Activated T-cell treated with anti-CD3 and anti-CD28 coated beads, Interleukin-2, amount 50 U/mL, for 72 hours (primary cell): ENCODE results near the gene KRT40. TPM values are rescaled to one million over a fixed set of nuclear protein-coding genes. Genes with fewer than 3 reads are reported as not detected.

Experiments used
- ATAC-seq, 2 donors: fragments of 150-1000 bp; cut with Tn5 transposase; replicated peaks in 1 of 2; 2 replicates each; pipeline ENCODE4 v1.10.0; 2021; ENCODE audit warnings: moderate library complexity in 2 of 2, mild to moderate bottlenecking in 1 of 2
- DNase-seq, 2 donors: peaks; one replicate each; pipeline ENCODE4 v3.0.0; 2021 to 2022; ENCODE audit warnings: mixed read lengths in 1 of 2
- H3K27ac Mint-ChIP-seq: one replicate; pipeline ENCODE4 v1.8.0; 2022; ENCODE audit warnings: mild to moderate bottlenecking, moderate library complexity, mixed read lengths
- H3K27me3 Mint-ChIP-seq: one replicate; pipeline ENCODE4 v1.8.0; 2022; ENCODE audit warnings: low read depth, mixed read lengths
- H3K36me3 Mint-ChIP-seq, 2 donors: one replicate each; pipeline ENCODE4 v1.8.0; 2022; ENCODE audit warnings: mixed read lengths in 2 of 2, mild to moderate bottlenecking in 1 of 2; ENCODE audit not compliant: insufficient read depth in 2 of 2
- H3K4me1 Mint-ChIP-seq: one replicate; pipeline ENCODE4 v1.8.0; 2022; ENCODE audit warnings: low read depth, mixed read lengths
- H3K4me3 Mint-ChIP-seq, 2 donors: one replicate each; pipeline ENCODE4 v1.8.0; 2022; ENCODE audit warnings: mild to moderate bottlenecking in 2 of 2, mixed read lengths in 2 of 2, moderate library complexity in 2 of 2
- H3K9me3 Mint-ChIP-seq, 2 donors: one replicate each; pipeline ENCODE4 v1.8.0; 2022; ENCODE audit warnings: mixed read lengths in 2 of 2
- total RNA-seq, 2 donors: library from RNA; stranded (reverse); gene quantifications; one replicate each; pipeline ENCODE4 v1.2.3, GENCODE V29; 2022

Gene KRT40
- total RNA-seq, 2 donors from 2014 or later = not detected

GRCh38 chr17:40986920-40987319, 2.8 kb upstream of the KRT40 start:
- H3K27me3 Mint-ChIP-seq = peaks cover 21% of the 10 kb centered on the region
- no peak overlapping the region for H3K4me3 Mint-ChIP-seq
- no peak for ATAC-seq
- H3K4me1 Mint-ChIP-seq = no peaks in the 10 kb centered on the region
- H3K9me3 Mint-ChIP-seq = no peaks in the 10 kb centered on the region
- no peak overlapping the region for H3K27ac Mint-ChIP-seq
- no peaks in the 10 kb centered on the region for H3K36me3 Mint-ChIP-seq
- no peak for DNase-seq

DNA sequence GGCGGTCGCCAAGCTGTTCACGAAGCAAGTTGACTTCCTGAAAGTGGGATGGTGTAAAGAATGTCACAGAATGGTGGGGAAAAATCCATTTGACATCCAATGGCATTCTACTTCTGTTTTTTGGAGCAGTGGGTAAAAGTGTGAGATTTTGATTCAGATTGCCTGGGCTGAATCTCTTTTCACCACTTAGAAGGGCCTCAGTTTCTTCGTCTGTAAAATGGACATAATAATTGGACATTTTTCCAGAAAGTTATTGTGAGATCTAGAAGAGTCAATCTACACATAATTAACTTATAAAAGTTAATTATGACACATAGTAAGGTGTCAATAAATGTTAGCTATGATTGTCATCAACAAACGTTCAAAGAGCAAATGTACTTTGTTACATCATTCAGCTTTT, 3.0 kb downstream of the KRT40 start:
- ATAC-seq (no peak), DNase-seq (no peak)
- H3K9me3 Mint-ChIP-seq = no peaks in the 10 kb centered on the region
- H3K27ac Mint-ChIP-seq = no peak overlapping the region
- no peaks in the 10 kb centered on the region for H3K4me1 Mint-ChIP-seq
- H3K36me3 Mint-ChIP-seq = no peaks in the 10 kb centered on the region
- H3K4me3 Mint-ChIP-seq = no peak overlapping the region
- H3K27me3 Mint-ChIP-seq = peaks cover 12% of the 10 kb centered on the region

DNA sequence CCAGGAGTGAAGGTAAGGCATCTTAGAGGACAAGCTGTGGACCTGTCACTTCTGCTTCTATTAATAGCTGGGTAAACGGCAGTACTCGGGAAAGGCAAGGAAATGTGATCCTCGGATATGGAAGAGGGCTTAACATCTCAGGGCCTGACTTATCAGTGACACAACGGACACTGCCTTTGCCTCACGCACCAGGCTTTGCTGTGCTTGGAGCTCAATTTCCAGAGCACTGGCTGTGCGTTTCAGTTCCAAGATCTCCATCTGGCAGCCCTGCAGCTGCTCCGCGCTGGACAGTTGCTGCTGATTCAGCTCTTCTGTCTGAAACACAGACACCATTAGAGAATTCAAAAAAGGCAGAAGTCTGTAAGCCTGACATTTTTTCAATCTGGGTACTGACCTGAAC, 3.5 kb downstream of the KRT40 start:
- no peak for DNase-seq
- Mint-ChIP-seq H3K4me3 (no peak overlapping the region), H3K9me3 (no peaks in the 10 kb centered on the region), H3K4me1 (no peaks in the 10 kb centered on the region), H3K27ac (no peak overlapping the region), H3K27me3 (peaks cover 7% of the 10 kb centered on the region), H3K36me3 (no peaks in the 10 kb centered on the region)
- ATAC-seq = no peak

DNA sequence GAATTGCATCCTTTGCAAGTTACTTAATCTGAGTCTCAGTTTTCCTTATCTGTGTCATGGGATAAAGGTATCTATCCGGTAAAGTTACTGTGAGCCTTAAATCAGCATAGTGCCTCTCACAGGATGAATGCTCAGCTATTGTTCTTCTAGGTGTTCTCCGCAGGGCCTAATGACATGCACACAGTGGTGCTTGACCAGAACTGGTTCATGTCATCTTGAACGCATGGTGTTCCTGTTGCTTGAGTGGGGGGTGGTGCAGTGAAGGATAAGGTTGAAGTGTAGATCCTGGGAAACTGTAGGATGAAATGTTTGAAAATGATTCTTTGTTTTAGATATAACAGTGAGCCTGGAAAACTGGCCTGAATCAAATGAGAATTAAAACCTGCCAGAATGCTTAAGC, 4.0 kb downstream of the KRT40 start:
- peaks cover 10% of the 10 kb centered on the region for H3K27me3 Mint-ChIP-seq
- no peaks in the 10 kb centered on the region for H3K36me3 Mint-ChIP-seq
- no peak for DNase-seq
- H3K4me3 Mint-ChIP-seq = no peak overlapping the region
- ATAC-seq = no peak
- H3K9me3 Mint-ChIP-seq = no peaks in the 10 kb centered on the region
- H3K27ac Mint-ChIP-seq = no peak overlapping the region
- H3K4me1 Mint-ChIP-seq = no peaks in the 10 kb centered on the region

DNA sequence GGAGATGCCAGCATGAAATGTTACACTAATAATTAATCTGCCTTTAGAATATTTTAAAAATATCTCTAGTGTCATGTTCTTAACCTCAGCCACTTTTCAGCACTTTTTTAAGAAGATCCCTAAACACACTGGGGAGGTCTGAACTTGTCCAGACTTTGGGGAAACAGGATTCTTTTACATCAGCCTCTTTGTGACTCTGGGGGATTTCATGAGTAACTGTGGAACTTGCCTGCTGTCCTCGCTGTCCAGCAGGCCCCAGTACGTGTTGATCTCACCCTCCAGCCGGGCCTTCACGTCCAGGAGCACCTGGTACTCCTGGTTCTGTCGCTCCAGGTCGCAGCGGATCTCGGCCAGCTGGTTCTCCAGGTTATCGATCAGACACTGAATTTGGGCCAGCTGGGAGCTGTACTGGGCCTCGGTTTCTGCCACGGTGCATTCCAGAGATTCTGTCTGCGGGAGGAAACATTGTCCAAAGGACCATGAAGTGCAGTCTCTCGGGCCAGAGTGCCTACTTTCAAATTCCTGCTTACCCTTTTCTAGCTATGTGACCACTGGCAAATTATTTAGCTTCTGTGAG, 5.5 kb downstream of the KRT40 start:
- H3K4me1 Mint-ChIP-seq = no peaks in the 10 kb centered on the region
- no peaks in the 10 kb centered on the region for H3K9me3 Mint-ChIP-seq
- H3K27me3 Mint-ChIP-seq = peaks cover 15% of the 10 kb centered on the region
- no peak overlapping the region for H3K4me3 Mint-ChIP-seq
- ATAC-seq (no peak), DNase-seq (no peak)
- no peaks in the 10 kb centered on the region for H3K36me3 Mint-ChIP-seq
- H3K27ac Mint-ChIP-seq = no peak overlapping the region

DNA sequence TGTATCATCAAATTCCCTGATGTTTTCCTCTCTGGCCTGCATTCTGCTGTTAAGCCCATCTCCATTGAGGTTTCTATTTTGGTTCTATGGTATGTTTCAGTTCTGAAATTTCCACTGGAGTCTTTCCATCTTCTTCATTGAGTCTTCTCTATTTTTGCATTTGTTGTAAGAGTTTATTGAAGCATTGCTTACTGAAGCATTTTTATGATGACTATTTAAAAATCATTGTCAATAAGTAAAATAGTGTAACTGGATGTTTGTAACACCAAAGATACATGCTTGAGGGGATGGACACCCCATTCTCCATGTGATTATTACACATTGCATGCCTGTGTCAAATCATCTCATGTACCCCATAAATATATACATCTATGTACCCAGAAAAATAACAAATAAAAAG, 8.6 kb downstream of the KRT40 start:
- Mint-ChIP-seq H3K4me3 (no peak overlapping the region), H3K27ac (no peak overlapping the region), H3K36me3 (no peaks in the 10 kb centered on the region), H3K27me3 (peaks cover 15% of the 10 kb centered on the region), H3K9me3 (no peaks in the 10 kb centered on the region), H3K4me1 (no peaks in the 10 kb centered on the region)
- DNase-seq = no peak
- no peak for ATAC-seq

- Mint-ChIP-seq H3K4me1 (no peaks in the 10 kb centered on the region), H3K27ac (no peak overlapping the region), H3K4me3 (no peak overlapping the region), H3K36me3 (no peaks in the 10 kb centered on the region), H3K9me3 (no peaks in the 10 kb centered on the region), H3K27me3 (peaks cover 15% of the 10 kb centered on the region)
- no peak for DNase-seq
- no peak for ATAC-seq
Observed at GRCh38 chr17:40974366-40974765, 9.8 kb downstream of the KRT40 start.

GRCh38 chr17:40967582-40967981, 16.5 kb downstream of the KRT40 start:
- Mint-ChIP-seq H3K36me3 (no peaks in the 10 kb centered on the region), H3K4me1 (peaks cover 4% of the 10 kb centered on the region), H3K4me3 (no peak overlapping the region), H3K27ac (no peak overlapping the region), H3K27me3 (peaks cover 12% of the 10 kb centered on the region), H3K9me3 (no peaks in the 10 kb centered on the region)
- no peak for ATAC-seq
- no peak for DNase-seq

- no peak within 1 kb of the TSS for H3K4me3 Mint-ChIP-seq
- H3K27ac Mint-ChIP-seq = no peak within 1 kb of the TSS
- ATAC-seq = no peak
Observed at GRCh38 chr17:40966848-40967247, 17.3 kb downstream of the KRT40 start, which contains the start of gene KRT39. TSS of gene KRT39 (minus strand) at chr17:40966948. CDS start at chr17:40966856, 92 bp downstream.

GRCh38 chr17:40963838-40964237, 20.3 kb downstream of the KRT40 start:
- ATAC-seq (peak in 1 of 2 donors; percentile 54), DNase-seq (peak in 1 of 2 donors; percentile 2)
- H3K36me3 Mint-ChIP-seq = no peaks in the 10 kb centered on the region
- H3K27me3 Mint-ChIP-seq = peaks cover 20% of the 10 kb centered on the region
- H3K27ac Mint-ChIP-seq = no peak overlapping the region
- H3K4me1 Mint-ChIP-seq = peaks cover 12% of the 10 kb centered on the region
- H3K9me3 Mint-ChIP-seq = no peaks in the 10 kb centered on the region
- no peak overlapping the region for H3K4me3 Mint-ChIP-seq

More at GRCh38 chr17:40966848-40967247, 17.3 kb downstream of the KRT40 start, which contains the start of gene KRT39:
- no peak for DNase-seq
- peaks cover 12% of the 10 kb centered on the region for H3K27me3 Mint-ChIP-seq
- H3K36me3 Mint-ChIP-seq = no peaks in the 10 kb centered on the region
- no peaks in the 10 kb centered on the region for H3K9me3 Mint-ChIP-seq
- peaks cover 4% of the 10 kb centered on the region for H3K4me1 Mint-ChIP-seq

DNA sequence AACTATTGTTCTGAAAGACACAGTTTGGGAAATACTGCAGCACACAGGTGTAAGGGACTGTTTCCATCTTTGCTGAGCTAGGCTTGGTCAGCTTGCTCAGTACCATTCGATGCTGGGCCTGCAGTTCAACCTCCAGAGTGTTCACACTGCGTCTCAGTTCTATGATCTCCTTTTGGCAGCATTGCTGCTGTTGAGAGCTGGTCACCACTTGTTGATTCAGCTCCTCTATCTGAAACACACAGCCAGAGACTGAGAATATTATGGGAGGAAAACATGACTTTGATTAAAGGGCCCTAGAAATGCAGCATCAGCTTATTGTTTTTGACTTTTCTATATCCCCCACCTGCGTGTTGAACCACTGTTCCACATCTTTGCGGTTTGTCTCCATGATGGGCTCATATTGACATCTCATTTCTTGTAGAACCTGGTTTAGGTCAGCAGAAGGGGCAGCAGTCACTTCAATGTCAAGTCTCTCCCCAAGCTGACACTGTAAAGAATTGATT, 22.0 kb downstream of the KRT40 start:
- no peak for ATAC-seq
- H3K36me3 Mint-ChIP-seq = no peaks in the 10 kb centered on the region
- no peak for DNase-seq
- H3K4me1 Mint-ChIP-seq = peaks cover 12% of the 10 kb centered on the region
- H3K4me3 Mint-ChIP-seq = no peak overlapping the region
- peaks cover 20% of the 10 kb centered on the region for H3K27me3 Mint-ChIP-seq
- H3K27ac Mint-ChIP-seq = no peak overlapping the region
- H3K9me3 Mint-ChIP-seq = no peaks in the 10 kb centered on the region

DNA sequence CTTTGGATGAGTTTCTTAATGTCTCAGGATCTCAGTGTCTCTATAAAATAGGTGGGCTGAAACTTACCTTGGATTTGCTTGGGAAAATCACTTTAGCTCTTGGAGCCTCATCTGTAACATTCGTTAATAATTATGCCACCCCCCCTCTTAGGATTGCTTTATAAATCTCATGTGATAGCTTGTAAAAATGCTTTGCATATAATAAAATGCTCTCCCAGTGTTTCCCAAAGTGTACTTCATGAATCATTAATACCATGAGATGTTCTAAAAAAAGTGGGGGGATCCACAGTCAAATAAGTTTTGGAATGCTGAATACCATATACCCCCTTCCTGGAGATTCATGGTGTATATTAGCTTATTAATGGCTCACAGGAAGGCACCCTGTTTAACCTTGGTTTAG, 22.5 kb downstream of the KRT40 start:
- Mint-ChIP-seq H3K9me3 (no peaks in the 10 kb centered on the region), H3K4me1 (peaks cover 12% of the 10 kb centered on the region), H3K27me3 (peaks cover 20% of the 10 kb centered on the region), H3K36me3 (no peaks in the 10 kb centered on the region), H3K4me3 (no peak overlapping the region), H3K27ac (no peak overlapping the region)
- ATAC-seq (no peak), DNase-seq (no peak)

GRCh38 chr17:40960144-40960543, 24.0 kb downstream of the KRT40 start:
- Mint-ChIP-seq H3K27me3 (peaks cover 8% of the 10 kb centered on the region), H3K36me3 (no peaks in the 10 kb centered on the region), H3K4me3 (no peak overlapping the region), H3K4me1 (peaks cover 12% of the 10 kb centered on the region), H3K27ac (no peak overlapping the region), H3K9me3 (no peaks in the 10 kb centered on the region)
- ATAC-seq (no peak), DNase-seq (no peak)
